VCaP (cell line): ENCODE results near the gene EXOC7.

Source experiments
- H3K27ac ChIP-seq: fragments of 450-650 bp; 2 replicates; pipeline ENCODE4 v1.5.1; 2017
- CTCF ChIP-seq: fragments of 450-650 bp; conservative IDR thresholded peaks from 2 replicates; pipeline ENCODE4 v1.5.1; 2017; ENCODE audit warnings: mild to moderate bottlenecking, moderate library complexity

EXOC7 gene

DNA sequence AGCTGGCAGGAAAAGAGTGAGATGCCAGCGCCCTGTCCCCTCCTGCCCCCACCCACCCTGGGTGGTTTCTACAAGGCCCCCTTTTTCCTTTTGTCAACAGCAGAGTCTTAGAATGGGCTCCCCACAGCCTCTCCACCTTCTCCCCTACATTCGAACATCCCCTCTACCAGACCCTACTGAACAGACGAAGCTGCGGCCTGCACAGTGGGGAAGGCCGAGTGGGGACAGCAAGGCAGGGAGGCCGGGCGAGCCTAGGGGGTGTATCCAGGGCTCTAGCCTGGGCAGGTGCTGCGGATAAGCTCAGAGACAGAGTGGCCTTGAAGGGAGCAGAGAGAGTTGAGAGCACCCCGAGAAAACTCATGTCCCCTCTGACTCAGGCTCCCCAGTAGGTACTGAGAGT is 17.2 kb downstream of the EXOC7 start:
- H3K27ac ChIP-seq = no peak overlapping the region
- TF ChIP-seq CTCF = no peak

GRCh38 chr17:76085731-76086366 is 17.7 kb downstream of the EXOC7 start:
- no peak for TF ChIP-seq CTCF
- H3K27ac ChIP-seq = no peak overlapping the region

- TF ChIP-seq CTCF = no peak
These were observed 18.4 kb downstream of the EXOC7 start for GRCh38 chr17:76085066-76085730.

DNA sequence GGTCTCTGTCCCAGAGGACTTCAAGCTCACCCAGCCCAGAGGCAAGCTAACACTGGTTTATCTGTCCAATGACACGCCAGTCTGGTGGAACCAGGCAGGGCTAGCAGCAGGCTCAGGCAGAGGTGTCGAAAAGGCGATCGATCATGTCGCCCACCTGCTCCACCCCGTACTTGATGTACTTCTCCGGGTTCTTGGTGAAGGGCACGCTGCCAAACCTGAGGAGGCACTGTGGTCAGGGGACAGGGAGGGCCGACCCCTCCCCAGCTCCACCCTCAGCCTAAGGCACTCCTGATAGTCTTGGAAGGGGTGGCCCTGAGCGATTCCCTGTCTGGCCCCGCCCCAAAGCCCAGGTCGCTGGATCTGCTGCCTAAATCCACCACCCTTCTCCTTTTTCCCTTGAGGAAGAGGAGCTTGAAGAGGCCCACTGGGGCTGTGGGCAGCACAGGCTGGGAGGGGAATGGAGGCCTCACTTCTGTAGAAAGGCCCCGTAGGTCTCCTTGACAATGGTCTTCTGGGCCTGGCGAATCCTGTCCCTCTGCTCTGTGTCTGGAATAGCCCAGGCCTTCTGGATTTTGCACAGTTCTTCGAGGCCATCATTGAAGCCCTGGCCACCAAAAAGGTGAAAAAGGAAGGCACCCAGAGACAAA is 19.9 kb downstream of the EXOC7 start:
- no peak overlapping the region for H3K27ac ChIP-seq
- TF ChIP-seq CTCF = no peak

More at GRCh38 chr17:76085066-76085730, 18.4 kb downstream of the EXOC7 start:
- no peak overlapping the region for H3K27ac ChIP-seq

DNA sequence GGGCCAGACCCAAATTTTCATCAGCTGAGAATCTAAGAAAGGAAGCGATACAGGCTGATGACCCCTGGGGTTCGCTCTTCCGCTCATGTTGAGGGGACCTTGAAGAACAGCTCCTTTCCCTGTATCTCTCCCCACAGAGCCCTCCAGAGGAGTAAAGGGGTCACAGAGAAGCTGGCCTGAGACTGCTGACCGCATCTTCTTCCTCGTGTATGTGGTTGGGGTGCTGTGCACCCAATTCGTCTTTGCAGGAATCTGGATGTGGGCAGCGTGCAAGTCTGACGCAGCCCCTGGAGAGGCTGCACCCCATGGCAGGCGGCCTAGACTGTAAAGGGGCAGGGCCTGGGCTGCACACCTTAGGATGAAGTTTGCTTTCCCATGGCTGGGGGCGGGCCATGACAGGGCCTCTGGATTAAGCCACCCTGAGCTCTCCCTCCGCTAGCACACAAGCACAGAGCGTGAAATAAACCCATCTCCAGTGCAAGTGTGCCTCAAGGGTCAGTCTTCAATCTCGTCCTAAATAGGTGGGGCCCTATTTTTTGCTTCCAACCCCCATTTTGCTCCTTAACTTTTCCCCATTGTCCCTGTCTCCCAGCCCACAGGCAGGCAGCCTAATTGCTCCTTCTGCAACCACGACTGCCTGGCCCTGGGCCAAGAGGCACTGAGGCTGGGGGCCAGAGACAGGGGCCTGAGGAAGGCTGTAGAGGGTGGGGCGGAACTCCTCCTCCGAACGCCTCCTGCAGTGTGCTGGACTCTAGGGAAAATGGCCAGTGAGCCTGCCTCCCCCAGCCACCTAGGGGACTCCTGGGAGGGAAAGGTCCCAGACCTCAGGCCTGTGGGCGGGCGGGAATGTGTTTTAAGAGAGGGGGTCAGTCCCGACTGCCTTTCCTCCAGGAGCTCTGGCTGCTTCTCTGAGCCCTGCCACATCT is 21.0 kb downstream of the EXOC7 start:
- TF ChIP-seq CTCF = no peak
- H3K27ac ChIP-seq = no peak overlapping the region

DNA sequence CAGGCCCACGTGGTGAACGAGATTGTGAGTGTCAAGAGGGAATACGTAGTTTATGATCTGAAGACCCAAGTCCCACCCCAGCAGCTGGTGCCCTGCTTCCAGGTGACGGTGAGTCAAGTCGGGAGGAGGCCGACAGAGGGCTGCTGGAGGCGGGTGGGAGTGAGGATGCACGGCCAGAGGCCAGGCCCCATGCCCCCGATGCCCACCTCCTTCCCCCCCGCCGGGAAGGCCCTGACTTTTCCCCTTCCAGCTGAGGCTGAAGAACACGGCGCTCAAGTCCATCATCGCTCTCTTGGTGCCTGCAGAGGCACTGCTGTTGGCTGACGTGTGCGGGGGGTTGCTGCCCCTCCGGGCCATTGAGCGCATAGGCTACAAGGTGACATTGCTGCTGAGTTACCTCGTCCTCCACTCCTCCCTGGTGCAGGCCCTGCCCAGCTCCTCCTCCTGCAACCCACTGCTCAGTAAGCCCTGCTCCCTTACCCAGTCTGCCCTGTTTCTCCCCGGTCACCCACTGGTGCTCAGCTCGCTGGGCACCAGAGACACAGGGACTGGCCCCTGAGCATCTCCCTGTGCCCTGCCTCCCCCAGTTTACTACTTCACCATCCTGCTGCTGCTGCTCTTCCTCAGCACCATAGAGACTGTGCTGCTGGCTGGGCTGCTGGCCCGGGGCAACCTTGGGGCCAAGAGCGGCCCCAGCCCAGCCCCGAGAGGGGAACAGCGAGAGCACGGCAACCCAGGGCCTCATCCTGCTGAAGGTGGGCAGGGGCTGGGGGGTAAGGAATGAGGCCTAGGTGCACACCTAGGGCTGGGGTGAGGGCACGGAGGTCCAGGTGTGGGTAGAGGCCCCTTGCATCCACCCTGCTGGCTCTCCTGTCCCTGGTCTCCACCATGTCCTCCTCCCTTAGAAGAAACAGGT is 22.0 kb downstream of the EXOC7 start:
- H3K27ac ChIP-seq = no peak overlapping the region
- TF ChIP-seq CTCF = no peak
